GM18519 (cell line): ENCODE measurements around the gene VIT.

ENCODE experiments used
- ATAC-seq: cut with Tn5 transposase; IDR thresholded peaks from one replicate; pipeline ENCODE4 v1.9.1; 2021; ENCODE audit warnings: mild to moderate bottlenecking, moderate library complexity; ENCODE audit not compliant: unreplicated experiment, low FRiP score

The VIT gene

DNA sequence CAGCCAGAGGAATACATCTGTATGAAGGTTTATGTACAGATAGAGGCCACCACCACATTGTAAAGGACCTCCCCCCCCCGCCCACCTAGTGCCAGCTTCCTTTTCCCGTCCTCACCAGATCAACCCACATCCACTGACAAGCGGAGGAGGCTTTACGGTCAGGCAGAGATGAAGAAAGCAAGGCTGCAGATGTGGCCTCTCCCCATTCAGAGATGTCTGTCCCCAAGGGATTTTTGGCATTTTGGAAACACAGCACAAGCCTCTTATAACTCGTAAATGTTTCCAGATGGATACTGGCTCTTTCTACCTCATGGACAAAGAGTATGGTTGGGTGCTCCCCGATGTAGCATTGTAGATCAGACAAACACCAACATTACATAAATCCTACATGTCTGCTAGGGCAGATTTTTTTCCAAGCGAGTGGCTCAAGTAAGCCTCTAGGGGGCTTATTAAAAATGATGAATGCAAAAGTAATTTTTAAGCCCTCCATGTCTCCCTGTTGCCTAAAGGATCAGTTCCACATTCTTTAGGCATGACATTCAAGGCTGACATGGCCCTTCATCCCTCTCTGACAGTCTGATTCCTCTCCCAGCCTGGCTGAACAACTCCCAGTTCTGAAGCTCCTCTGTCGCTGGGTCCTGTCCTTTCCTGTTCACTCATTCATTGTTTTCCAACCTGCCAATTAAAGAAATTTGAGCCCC, 11.7 kb downstream of the VIT start:
- ATAC-seq, result no peak

DNA sequence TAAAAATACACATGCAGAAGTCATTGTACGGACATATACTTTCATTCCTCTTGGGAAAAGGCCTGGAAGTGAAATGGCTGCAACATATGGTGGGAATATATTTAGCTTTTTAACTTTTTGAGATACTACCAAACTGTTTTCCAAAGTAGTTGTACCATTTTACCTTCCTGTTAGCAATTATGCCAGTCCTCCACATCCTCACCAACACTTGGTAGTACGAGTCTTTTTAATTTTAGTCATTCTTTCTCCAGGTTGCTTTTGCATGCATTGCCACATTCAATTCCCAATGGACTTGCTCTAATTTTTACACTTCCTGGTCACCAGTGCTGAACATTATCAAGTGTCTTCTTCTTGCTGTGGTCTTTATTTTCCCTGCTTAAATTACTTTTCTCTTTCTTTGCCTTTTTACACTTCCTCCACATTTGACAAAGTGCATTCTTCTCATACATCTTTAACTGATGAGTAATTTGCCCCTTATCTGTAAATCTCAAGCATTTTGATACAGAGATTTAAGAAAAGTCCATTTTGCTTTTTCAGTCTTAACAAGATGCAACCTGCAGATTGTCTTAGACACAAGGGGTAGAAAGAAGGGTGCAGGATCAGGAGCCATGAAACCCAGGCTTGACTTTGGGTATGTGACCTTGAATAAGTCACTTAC, 14.5 kb downstream of the VIT start:
- ATAC-seq, result no peak

GRCh38 chr2:36711741-36712314, 15.3 kb downstream of the VIT start:
- no peak for ATAC-seq

DNA sequence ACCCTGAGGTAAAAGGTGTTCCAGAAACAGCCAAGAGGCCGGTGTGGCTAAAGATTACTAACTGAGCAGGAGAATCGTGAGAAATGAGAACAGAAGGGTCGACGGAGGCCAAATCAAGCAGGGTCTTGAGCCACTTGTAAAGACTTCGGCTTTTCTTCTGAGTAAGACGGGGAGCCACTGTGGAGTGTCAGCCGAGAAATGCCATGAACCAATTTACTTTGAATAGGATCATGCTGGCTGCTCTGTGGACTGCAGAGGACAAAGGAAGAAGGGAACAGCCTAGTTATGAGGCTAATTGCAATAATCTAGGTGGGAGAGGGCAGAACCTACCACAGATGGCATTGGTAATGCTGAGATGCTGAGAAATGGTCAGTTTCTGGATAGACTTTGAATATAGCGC, 16.8 kb downstream of the VIT start:
- no peak for ATAC-seq

DNA sequence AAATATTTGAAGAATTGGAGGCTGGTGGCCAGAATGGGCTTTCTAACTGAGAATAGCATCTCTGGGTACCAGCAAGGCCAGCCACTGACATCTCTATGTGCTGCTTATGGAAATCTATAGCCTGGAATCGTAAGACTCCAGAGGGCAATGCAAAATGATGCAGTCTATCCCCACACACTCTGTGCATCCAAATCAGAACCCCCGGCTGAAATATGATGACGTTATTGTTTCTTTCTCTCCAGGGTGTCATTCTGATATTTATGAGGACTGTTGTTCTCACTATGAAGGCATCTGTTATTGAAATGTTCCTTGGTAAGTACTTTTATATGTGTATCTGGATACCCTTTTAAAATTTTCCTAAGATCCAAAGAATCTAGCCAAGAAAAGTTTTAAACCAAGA, 19.6 kb downstream of the VIT start:
- ATAC-seq, result no peak

- no peak for ATAC-seq
These were observed 21.2 kb downstream of the VIT start for GRCh38 chr2:36717603-36718266.

- no peak for ATAC-seq
These were observed 31.0 kb downstream of the VIT start for GRCh38 chr2:36727550-36727949.

GRCh38 chr2:36729067-36729466, 32.6 kb downstream of the VIT start:
- no peak for ATAC-seq

GRCh38 chr2:36731941-36732672, 35.6 kb downstream of the VIT start:
- ATAC-seq, result no peak

DNA sequence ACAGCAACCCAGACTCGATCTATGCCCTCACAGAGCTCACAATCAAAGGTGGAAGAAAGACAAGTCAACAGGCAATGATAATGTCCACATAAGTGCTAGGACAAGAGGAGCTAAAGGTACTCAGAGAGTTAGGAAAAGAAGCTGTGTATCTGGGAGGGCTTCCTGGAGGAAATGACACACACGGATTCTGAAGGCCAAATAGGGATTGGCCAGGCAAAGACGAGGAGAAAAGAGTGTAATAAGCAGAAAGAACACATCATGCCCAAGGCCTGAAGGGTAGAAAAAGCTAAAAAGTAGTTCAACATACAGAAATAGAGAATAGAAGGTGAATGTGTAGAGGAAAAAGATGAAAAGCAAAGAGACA, 36.1 kb downstream of the VIT start:
- ATAC-seq, result no peak

DNA sequence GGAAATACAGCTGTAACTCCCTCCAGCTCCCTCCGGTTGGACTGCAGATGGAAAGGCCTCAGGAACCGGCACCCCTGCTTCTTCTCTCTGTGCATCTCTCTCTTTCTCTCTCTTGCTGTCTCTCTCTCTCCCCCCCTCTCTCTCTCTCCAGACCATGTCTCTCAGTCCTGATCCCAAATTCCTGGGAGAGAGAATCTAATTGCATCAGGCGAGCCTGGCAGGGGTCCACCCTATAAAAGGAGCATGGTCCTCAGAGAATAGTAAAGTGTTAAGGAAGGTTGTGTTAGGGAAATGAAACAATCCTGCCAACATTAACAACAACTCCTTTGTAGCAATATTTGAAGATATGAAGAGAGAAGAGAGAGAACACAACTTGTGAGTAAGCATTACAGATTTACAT, 36.7 kb downstream of the VIT start:
- no peak for ATAC-seq

- ATAC-seq, result no peak
These were observed 37.8 kb downstream of the VIT start for GRCh38 chr2:36734304-36734703.

DNA sequence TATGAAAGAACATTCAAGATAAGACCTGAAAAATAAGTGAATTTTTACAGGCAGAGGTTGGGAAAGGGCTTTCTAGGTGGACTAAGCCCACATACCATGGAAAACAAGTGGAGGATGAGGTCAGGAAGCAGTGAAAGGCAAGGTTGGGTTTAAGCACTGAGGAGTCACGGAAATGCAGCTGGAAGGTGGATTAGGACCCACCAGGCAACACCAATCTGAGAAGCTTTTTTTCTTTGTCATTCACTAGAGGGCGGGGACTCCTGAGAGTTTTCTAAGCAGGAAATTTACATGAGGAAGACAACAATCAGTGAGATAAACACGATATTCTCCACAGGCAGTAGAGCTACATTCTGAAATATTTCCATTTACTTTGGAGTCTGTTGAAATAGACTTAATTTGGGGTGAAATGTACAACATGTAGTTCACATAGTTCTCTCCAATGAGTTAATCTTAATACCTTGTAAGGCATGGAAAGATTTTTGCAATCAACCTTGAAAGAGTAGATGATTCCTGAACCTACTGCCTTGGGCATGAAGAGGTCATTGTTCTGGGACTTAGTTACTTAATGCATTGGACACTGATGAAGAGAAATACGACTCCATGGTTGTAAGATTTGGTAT, 40.7 kb downstream of the VIT start:
- ATAC-seq, result no peak

DNA sequence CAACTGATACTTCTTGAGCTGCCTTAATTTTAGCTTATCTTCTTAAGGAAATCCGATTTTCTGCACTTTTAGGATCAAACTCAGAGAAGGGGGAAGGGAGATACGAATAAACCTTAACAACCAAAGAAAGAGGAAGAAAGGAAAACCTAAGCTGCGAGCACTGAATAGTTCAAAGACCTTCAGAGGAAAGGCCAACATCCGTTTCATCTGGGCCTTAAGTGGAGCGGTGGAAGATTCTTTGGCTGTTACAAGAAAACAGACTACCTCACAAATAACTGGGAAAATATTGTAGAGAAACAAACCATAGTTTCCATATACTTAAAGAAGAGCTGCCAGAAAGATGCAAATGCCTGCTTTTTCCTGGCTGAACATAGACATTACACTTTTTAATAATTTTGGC, 43.6 kb downstream of the VIT start:
- ATAC-seq, result no peak

DNA sequence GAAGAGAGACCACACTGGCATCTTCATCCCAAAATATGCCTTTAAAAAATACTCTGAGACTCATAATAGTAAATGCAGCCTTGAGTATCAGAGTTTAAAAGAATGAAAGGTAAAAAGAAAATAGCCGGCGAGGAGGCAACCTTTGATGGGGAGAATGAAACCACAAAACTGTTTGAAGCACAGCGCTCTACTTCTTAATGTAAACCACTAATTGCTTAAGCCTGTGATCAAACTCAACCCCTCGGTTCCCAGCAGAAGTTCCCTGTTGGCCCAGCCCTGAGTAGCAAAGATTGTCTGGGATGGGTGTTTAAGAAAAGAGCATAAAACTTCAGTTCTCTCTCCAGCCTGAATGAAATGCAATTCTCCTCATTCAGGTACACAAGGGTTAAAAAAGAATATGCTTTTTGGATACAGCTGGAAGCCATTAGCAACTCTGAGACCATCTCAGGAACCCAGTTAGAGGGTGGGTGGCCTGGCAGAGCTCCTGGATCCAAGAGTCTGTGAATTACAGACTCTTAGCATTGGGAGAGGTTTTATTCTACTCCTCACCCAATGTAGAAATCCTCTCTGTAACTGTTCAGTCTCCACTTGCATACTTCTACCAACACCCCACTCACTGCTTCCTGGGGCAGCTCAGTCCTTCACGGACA, 44.8 kb downstream of the VIT start:
- no peak for ATAC-seq

DNA sequence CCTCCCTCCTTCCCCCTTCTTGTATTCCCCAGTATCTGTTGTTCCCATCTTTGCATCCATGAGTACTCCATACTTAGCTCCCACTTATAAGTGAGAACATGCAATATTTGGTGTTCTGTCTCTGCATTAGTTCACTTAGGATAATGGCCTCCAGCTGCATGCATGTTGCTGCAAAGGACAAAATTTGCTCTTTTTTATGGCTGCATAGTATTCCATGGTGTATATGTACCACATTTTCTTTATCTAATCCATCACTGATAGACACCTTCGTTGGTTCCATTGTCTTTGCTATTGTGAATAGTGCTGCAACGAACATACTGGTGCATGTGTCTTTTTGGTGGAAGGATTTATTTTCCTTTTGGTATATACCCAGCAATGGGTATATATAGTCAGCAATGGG, 47.4 kb downstream of the VIT start:
- no peak for ATAC-seq

DNA sequence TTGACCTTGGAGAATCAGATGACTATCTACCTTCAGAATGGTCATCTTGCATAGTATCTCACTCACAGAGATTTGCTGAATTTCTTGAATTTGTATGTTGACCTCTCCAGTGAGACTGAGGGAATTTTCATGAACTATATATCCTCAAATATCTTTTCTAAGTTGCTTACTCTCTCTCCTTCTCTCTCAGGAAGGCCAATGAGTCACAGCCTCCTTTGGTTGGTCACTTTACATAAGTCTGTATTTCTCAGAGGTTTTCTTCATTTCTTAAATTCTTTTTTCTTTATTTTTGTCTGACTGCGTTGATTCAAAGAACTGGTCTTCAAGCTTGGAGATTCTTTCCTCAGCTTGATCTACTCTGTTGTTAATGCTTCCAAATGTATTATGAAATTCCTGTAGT, 51.7 kb downstream of the VIT start:
- no peak for ATAC-seq

- ATAC-seq, result no peak
These were observed 53.6 kb downstream of the VIT start for GRCh38 chr2:36750101-36750500.

DNA sequence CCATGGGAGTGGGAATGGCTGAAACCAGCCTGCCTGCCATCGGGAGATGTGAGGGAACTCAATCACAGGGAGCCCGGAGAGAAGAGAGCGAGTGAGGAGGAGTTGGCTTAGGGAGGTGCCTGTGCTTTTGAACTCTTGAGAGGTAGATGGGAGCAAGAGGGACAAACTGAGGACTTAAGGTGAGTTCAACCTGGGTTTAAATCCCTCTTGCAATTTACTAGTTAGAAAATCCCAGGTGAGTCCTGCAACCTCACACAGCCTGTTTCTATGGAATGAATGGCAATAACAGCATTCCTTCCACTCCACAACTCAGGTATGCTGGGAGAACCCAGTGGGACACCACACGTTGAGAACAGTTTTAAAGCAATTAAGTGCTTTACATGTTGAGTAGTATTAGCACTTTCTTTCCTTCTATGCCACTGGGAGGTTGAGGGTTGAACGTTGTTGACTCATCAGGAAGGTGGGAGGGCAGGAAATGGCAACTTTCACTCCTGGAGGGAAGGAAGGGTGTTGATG, 57.3 kb downstream of the VIT start:
- ATAC-seq, result no peak

- no peak for ATAC-seq
These were observed 58.1 kb downstream of the VIT start for GRCh38 chr2:36754578-36754977.
